HG03066 (cell line): ENCODE measurements around the gene UBA1.
"Not testable (repeated sequence)": the region's sequence is repeated elsewhere in the genome, so short reads cannot be mapped to it uniquely, and the experiment has no call there.

Experiments
- ATAC-seq: cut with Tn5 transposase; IDR thresholded peaks from one replicate; pipeline ENCODE4 v1.9.1; 2021; ENCODE audit warnings: low read depth; ENCODE audit not compliant: unreplicated experiment

UBA1 gene

GRCh38 chrX:47247206-47247998 lies 53.8 kb downstream of the UBA1 start:
- ATAC-seq, result no peak

- no peak for ATAC-seq
Observed at GRCh38 chrX:47247999-47248320, 54.3 kb downstream of the UBA1 start.

GRCh38 chrX:47248576-47248975 lies 54.9 kb downstream of the UBA1 start:
- ATAC-seq, result no peak

GRCh38 chrX:47250017-47250347 lies 56.4 kb downstream of the UBA1 start:
- no peak for ATAC-seq

GRCh38 chrX:47257620-47258019 lies 64.0 kb downstream of the UBA1 start:
- ATAC-seq, result not testable (repeated sequence)
